Stimulated activated naive CD8-positive, alpha-beta T cell treated with anti-CD3 and anti-CD28 coated beads, Interleukin-15, Interleukin-2, amounts not matched to agents 100 U/mL and 50 U/mL, for 24 hours (primary cell): ENCODE data around the gene ITPKB.
"Not testable (repeated sequence)": the region's sequence is repeated elsewhere in the genome, so short reads cannot be mapped to it uniquely, and the experiment has no call there.

Experiments
- ATAC-seq: fragments of 150-1000 bp; cut with Tn5 transposase; one replicate; pipeline ENCODE4 v1.10.0; 2021
- DNase-seq: peaks from one replicate; pipeline ENCODE4 v3.0.0; 2021

Gene ITPKB

DNA sequence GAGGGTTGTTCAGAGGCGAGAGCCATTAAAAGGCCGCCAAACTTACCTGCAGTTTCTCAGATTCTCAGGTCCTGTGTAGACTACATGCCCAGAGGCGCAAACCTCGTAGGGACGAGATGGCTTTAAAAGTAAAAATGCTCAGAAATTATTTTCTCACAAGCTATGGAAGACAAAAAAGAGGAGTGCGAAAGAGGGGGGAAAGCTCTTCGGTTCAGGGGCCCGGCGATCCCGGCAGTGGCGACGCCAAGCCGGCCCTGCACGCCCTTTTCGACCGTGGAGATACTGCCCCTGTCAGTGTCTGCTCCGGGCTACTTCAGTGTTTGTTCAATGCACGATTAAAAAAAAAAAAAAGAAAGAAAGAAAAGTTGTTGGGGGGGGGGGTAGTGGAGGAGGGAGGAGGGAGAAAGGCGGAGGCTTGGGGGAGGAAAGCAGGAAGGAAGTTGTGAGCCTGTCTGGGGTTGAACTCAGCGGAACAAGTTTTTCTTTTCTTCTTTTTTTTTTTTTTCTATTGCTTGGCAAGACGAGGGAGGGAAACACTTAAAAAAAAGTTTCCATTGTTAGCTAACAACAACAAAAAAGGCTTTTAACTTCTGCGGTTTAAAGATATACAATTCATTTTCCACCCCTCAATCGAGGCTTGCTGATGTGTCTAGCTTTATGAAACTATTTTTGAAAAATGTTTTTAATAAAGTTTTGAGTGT, at the start of gene ITPKB:
TSS of gene ITPKB (minus strand) at position 288 of the 701 bp plus-strand sequence. CDS start 1,824 bp downstream, outside the sequence.
- ATAC-seq (peak; percentile 21), DNase-seq (peak; percentile 59)

DNA sequence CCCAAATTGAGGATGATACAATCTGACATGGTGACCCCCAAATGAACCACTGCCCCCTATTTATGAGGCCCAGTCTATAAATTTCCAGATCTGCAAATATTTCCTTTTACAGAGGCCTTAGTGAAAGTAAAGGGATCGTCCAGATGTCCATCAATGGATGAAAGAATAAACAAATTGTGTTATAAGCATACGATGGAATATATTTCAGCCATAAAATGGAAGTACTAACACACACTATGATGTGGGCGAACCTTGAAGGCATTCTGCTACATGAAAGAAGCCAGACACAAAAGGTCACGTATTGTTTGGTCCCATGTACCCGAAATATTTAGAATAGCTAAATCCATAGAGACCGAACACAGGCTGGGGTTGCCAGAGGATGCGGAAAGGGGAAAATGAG, 48.6 kb upstream of the ITPKB start:
- ATAC-seq (no peak), DNase-seq (no peak)

DNA sequence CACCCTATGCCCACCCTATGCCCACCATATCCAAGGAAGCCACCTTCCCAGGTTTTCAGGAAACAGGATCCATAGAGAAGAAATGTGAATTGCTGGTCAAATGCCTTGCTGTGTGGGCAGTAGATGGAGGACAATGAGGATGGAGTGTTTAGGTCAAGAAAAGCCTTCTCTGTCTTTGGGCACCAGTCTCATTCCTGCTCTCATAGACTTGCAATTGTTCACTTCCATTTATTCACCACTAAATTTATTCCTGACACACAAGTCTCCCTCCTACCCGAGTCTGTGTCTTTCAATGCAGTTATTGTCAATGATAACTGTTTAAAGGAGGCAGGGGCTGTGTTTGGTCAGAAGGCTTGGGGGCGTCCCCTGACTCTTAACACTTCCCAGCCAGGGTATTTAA, 48.0 kb upstream of the ITPKB start:
- no peak for ATAC-seq
- DNase-seq: no peak

DNA sequence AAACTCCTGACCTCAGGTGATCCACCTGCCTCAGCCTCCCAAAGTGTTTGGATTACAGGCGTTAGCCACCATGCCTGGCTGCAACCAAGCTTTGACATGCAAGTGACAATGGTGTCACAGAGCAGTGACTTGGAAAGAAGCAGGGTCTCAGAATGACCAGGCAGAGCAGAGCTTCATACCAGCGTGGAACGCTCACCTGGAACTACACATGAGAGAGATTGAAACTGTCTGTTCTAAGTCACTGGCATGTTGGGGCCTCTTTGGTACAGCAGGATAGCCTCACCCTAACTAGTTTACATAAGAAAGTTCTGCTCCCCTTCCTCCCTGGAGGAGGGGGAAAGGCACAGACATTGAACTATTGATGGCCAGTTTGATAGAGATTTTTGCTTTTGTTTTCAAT, 47.5 kb upstream of the ITPKB start:
- ATAC-seq: peak; percentile 23

DNA sequence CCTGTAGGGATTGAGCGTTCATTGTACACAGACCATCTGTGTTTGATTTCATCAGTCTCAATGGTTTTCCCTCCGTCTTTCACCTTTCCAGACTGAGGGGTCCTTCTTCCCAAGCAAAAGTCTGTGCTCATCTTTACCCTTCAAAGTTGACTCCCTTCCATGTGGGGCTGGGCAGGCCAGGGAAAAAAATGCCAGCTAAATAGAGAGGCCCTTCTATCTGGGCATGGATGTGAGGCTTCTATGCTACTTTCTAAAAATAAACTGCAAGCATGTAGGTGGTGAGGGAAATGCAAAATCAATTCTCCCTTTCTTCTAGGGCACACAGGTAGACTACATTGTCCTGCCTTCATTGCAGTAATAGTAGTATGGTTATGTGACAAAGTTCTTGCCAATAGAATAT, 46.7 kb upstream of the ITPKB start:
- ATAC-seq (no peak), DNase-seq (no peak)

More for the DNA sequence above, 47.5 kb upstream of the ITPKB start:
- DNase-seq: no peak

DNA sequence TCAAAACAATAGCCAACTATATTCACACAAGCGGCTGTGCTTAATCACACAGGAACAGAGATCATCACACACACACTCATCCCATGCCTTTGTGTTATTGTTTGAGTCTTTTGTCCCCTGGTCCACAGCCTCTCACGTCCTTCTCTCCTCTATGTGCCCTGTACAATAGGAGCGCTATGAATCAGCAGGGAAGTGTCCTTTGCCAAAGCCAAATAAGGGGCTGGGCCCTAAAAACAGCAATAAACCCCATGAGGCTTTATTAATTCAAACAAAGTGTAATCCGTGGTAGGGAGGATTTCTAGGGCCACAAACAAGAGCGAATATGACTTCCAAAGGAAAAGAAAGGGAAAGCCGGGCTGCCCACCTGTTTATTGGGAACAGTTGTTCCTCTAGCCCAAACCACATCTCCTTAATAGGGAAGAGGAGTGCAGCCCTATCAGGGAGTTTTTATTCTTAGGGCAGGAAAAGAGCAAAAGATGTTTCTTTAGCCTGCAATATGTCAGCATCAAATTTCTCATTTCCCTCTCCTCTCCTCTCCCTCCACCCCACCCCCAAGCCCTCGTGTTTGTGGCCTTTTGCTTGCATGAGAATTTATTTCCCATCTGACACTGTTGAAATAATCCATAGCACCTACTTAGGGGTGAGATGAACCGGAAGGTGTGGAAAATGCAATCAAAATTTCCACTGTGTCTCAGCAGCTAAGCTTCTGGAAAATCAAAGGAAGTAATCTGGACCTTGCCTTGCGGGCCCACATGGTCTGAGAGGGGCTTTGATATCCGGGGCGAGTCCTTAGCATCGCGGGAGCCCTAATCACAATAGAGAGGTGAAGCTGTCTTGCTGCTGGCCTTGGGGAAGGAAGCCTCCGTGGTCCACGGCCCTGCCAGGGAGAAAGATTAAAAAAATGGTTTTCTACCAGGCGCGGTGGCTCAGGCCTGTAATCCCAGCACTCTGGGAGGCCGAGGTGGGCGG, 45.3 kb upstream of the ITPKB start:
- DNase-seq (no peak), ATAC-seq (no peak)

DNA sequence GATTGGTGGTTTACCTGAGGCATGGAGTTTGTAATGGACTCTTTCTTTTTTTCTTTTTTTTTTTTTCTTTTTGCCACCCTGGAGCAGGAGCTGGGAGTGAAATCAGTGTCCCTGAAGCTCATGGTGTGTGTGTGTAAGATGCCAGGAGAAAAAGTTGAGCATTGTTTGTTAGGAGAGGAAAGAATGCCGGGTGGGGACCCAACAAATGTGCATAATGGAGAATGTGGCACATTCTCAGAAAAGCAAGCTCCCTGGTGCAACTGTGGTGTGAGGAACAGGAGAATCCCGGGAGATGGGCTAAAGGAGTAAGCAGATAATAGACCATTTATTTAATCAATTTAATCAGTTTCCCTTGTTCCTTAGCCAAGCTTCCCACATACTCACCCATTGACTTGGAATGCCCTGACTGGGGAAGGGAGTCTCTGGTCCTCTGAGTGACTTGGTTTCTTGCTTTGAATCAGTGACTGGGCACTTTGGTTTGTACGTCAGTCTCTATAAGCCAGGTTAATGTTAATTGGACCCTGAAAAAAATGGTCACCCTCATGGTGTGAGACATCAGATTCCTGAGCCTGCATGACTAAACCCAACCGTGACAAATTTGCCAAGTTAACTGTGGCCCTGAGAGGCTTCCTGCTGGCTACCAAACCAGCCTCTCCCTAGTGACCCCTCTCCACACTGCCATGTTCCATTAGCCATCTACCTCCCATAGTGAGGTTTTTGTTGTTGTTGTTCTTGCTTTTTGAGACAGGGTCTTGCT, 43.9 kb upstream of the ITPKB start:
- DNase-seq (no peak), ATAC-seq (no peak)

DNA sequence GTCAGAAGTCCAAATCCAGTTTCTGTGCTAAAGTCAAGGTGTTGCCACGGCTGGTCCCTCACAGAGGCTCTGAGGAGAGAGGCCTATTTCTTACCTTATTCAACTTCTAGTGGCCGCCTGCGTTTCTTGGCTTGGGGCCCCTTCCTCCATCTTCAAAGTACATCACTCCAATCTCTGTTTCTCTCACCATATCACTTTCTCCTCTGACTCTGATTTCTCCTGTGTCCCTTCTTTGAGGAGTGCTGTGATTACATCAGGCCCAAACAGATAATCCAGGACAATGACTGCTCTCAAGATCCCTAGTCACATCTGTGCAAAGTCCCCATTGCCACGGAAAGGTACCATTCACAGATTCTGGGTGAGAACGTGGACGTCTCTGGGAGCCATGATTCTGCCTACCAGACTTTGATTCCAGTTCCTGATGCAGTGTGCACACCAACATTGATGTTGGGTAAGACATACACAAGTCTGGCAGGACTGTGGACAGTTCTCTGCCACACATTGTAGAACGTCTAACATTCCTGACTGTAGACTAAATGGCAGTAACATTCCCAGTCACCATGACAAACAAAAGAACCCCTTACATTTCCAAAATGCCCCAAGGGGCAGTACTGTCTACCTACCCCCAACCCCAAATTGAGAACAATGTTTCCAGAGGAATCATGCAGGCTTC, 43.0 kb upstream of the ITPKB start:
- ATAC-seq (no peak), DNase-seq (no peak)

DNA sequence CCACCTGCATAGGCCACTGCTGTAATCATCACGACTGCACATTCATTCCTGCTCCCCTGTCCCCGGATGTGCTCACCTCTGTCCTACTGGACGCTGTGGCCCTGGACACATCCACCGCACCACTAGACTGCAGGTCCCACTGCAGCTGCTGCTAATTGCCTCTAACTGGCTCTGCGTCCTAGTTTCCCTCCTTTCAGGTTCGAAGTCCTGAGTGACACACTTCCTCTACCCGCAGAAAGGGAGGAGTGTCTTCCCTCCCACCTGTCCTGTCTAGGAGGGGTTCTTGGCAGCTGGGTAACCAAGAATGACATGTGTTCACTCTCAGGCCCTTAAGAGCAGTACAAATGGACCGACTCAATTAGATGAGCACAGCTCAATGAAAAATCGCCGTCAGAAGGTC, 40.5 kb upstream of the ITPKB start:
- no peak for DNase-seq
- ATAC-seq: no peak

DNA sequence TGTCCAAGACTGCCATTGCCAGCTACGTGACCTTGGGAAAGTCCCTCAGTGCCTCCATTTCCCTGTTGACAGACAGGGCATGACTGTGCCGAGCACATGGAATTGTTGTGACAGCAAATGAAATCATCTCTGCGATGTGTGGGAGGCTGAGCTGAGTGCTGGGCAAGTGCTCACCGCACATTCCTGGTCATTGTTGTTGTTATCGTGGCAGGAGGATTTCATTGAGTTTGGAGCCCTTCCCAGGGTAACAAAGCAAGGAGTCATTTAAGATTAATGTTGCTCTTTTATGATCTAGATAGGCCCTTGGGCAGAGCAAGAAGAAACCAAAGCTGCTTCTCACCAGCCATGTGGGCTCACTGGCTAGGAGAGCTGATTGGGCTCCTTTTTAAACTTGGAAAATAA, 39.6 kb upstream of the ITPKB start:
- DNase-seq: no peak
- ATAC-seq: no peak

DNA sequence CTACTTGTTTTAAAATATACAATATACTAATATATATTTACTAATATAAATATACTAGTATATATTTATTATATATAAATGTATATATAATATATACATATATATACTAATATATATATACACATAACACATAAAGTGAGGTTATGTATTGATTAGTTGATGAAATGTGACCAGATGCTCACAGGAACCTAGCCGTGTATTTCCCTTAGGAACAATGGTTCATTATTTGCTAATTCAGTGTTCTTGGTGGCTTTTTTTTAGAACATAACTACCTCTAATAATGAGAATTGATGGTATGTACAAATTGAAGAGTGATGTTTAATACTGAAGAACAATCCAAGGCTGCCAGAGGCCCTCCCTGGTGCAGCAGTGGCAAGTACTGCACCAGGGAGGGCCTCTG, 37.9 kb upstream of the ITPKB start:
- no peak for ATAC-seq
- DNase-seq: no peak

DNA sequence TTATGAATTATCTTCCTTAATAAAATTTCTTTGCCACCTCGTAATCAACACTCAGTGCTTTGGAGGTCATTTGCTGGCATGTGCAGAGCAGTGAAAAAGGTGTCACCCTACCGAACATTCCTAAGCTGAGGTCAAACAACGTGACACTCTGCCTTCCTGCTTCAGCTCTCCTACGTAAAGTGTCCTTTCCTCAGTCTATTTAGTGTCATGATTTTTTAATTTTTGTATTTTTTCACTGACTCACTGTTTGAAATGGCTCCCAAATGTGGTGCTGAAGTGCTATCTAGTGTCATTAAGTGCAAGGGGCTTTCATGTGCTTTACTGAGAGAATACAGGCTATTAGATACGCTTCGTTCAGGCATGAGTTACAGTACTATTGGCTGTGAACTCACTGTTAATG, 37.0 kb upstream of the ITPKB start:
- no peak for DNase-seq
- ATAC-seq: no peak

DNA sequence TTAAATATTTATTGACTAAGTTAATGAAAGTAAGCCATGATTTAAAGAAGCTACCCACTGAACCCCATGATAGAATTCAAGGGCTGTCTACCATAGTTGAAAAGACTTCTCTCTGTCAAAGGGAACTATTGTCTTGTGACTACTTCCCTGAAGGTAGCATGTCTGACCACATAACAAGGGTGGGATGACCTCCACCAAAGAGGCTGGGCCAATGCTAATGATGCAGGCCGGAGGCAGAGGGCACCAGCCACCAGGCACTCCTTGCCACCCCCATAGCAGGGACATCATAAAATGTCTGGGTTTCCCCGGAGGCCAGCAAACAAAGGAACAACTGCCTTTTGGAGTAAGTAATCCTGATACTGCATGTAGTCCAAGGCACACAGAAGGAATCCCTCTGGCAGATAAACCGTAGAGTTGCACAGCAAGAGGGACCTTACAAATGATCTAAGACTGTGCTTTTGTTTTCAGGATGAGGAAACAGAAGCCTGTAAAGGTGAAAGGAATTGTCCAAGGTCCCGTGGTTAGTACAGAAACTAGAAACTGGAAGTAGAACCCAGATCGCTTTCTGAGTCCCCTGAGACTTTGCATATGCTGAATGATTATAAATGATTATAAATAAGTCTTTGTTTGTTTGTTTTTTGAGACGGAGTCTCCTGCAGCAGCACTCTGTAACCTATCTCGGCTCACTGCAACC, 33.5 kb upstream of the ITPKB start:
- DNase-seq: no peak
- no peak for ATAC-seq

DNA sequence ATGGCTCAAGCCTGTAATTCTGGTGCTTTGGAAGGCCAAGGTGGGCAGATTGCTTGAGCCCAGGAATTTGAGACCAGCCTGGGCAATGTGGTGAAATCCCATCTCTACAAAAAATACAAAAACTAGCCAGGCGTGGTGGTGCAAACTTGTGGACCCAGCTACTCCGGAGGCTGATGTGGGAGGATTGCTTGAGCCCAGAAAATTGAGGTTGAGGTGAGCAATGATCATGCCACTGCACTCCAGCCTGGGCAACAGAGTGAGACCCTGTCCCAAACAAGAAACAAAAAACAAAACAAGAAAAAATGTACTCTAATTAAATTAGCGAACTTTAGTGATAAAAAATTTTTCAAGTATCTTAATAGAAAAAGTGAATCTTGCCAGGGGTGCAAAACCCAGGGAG, 28.1 kb upstream of the ITPKB start:
- not testable (repeated sequence) for ATAC-seq, DNase-seq

DNA sequence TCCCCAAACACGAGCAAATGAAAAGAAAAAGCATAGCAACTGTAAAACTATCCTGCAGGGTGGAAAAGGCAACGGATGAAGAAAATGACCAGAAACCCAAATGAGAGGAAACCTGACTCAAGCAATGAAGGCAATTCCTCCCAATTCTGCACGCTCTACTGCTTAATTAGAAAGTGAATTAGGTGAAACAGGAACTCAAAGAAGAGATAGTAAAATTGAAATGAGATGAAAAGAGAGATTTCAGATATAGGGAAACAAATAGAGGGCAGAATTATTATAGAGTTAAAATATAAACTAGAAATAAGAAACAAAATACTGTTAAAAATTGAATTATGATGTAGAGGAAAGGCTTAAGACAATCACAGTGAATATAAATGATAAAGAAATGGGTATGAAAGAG, 27.5 kb upstream of the ITPKB start:
- no peak for DNase-seq
- no peak for ATAC-seq

DNA sequence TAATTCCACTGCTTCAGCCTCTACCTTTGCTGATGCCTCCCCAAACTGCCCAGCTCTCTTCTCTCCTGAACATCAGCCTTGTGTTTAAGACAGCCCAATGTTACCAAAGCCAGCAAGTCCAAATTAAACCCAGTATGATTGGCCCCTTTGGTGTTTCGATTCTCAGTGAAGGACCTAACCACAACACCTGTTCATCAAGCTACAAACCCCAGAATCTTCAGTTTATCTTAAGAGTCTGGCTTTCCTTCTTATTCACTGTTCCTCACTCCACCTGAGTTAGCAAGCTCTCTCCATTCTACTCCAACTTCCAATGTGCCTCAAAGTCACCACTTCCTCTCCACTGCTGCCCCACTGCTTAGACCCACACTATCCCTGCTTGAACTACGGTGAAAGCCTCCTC, 25.5 kb upstream of the ITPKB start:
- no peak for DNase-seq
- ATAC-seq: peak; percentile 21

DNA sequence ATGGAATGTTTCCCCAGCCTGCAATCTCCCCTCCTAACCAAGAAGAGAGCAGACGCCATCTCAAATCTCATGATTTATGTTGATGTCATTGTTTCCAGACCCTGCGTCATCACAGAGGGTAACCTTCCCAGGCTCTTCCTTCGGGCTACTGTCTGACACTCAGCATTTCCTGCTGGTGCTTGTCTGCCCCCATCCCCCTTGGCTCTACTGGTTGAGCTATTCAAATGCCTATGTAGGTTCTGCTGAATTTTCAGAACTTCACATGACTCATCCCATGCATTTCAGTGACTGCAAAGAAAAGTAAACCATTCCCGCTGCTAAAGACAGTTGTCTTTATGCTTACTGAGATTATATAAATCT, 24.8 kb upstream of the ITPKB start:
- peak; percentile 91 for ATAC-seq
- DNase-seq: peak; percentile 36

DNA sequence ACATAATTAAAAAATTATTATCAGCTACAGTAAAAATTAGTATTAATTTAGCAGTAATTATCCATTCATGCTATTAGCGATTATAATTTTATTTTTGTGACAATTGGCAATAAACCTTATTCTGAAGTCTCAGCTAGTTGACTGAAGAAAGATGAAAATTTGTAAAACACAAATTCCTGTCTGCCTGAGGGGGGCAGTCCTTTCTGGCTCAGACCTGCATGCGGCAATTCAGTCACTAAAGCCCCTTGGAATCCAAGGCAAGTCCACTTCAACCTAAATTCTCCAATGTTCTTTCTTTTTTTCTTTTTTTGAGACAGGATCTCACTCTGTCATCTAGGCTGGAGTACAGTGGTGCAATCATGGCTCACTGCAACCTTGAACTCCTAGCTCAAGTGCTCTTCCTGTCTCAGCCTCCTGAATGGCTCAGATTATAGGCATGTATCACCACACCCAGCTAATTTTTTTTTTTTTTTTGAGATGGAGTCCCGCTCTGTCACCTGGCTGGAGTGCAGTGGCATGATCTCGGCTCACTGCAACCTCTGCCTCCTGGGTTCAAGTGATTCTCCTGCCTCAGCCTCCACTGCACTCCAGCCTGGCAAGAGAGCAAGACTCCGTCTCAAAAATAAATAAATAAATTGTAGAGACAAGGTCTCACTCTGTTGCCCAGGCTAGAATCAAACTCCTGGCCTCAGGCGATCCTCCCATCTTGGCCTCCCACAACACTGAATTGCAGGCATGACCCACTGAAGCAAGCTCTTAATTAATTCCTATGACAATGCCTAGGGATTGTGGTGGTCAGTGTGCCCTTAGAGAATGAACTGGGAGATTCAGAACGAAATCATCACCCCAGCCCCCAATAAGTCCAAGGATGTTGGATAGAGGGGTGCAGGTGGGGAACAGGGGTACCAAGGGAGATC, 24.2 kb upstream of the ITPKB start:
- ATAC-seq: no peak
- DNase-seq: no peak

DNA sequence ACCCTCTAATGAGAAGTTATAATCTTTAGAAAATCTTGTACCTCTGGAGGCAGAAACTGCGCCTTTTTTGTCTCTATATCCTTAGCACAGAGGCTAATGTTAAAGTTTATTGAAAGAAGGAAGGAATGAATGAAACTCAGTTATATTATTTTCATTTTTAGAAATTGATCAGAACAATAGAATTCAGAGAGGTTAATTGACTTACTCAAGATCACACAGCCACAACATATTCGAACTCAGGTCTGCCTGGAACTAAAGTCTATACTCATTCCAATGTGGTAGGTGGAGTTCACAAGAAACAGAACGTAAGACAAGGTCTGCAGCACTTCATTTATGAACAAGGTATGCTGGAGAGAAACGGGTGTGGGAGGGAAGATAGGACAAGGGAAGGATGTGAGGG, 23.0 kb upstream of the ITPKB start:
- no peak for ATAC-seq
- DNase-seq: no peak

DNA sequence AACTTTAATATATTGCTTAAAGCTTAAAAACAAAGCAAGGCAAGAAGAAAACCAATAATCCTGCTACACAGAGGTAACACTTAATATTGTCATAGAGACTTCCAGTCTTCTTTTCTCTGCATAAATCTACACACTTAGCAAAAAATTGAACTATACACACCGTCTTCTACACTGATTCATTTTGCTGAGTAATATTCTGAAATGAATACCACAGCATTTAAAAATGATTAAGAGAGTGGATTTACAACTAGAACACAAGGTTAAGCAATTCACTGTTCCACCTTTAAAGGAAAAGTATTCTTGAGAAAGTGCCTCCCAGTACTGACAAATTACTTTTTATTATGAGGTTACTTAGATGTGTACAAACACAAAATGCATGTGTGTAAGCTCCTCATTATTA, 22.2 kb upstream of the ITPKB start:
- no peak for DNase-seq
- no peak for ATAC-seq
